Measurements from ENCODE around the gene SGK2. TPM values are rescaled to one million over a fixed set of nuclear protein-coding genes. Genes with fewer than 3 reads are reported as not detected.
A peak's percentile ranks its signal among the peaks of the same experiment; 100 is the strongest.

SGK2 gene
- total RNA-seq, 1 donor from 2014 or later = 2.8 TPM

DNA sequence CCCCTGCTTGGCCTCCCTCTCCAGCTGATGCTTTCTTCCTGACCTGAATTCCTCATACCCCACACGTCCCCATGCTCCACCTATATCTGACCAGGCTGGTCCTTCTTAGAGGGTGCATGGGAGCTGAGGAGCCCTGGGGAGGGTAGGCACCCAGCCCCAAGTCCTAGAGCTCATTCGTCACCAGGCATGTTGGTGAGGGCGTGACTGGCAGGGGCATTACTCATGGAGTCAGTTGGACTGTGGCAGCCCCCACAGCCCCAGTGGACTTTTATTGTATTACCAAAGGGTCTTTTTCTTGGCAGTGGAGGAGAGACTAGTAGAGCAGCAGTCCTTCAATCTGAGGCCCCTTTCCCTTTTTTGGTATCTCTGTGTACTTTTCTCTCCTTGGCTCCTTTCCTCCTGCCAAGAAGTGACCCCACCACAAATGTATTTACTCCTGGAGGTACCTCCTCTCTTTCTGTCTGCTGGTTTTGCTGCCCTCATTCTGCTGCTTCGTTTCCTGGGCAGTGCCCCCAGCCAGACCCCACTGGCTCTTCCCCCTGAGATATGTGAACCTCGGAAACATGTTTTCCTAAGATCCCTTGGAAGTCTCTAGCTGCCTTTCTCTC is 10.4 kb upstream of the SGK2 start:
- Mint-ChIP-seq H3K36me3 (peaks cover 16% of the 10 kb centered on the region), H3K4me1 (no peaks in the 10 kb centered on the region), H3K27me3 (ENCODE audit: insufficient read depth, low read depth) (peaks cover 4% of the 10 kb centered on the region), H3K9me3 (peaks cover 8% of the 10 kb centered on the region), H3K27ac (no peak overlapping the region), H3K4me3 (peak overlapping the region; percentile 10)
- Histone ChIP-seq H3K27ac (no peak overlapping the region), H2AFZ (replicated peaks) (no peak overlapping the region), H3K79me2 (ENCODE audit: low read depth) (no peaks in the 10 kb centered on the region), H3K4me2 (no peak overlapping the region), H3K4me3 (no peak overlapping the region), H3K27me3 (no peaks in the 10 kb centered on the region), H3K9ac (no peak overlapping the region), H4K20me1 (ENCODE audit: low read depth) (no peaks in the 10 kb centered on the region), H3K9me3 (ENCODE audit: low read depth) (no peaks in the 10 kb centered on the region), H3K4me1 (no peaks in the 10 kb centered on the region), H3F3A (ENCODE audit: low read depth) (no peaks in the 10 kb centered on the region), H3K36me3 (no peaks in the 10 kb centered on the region)
- TF ChIP-seq EZH2 (IDR thresholded peaks at IDR 0.05) (no peak), EZH2phosphoT487 (IDR thresholded peaks at IDR 0.05) (no peak)
- TF ChIP-seq, protein P1, sequence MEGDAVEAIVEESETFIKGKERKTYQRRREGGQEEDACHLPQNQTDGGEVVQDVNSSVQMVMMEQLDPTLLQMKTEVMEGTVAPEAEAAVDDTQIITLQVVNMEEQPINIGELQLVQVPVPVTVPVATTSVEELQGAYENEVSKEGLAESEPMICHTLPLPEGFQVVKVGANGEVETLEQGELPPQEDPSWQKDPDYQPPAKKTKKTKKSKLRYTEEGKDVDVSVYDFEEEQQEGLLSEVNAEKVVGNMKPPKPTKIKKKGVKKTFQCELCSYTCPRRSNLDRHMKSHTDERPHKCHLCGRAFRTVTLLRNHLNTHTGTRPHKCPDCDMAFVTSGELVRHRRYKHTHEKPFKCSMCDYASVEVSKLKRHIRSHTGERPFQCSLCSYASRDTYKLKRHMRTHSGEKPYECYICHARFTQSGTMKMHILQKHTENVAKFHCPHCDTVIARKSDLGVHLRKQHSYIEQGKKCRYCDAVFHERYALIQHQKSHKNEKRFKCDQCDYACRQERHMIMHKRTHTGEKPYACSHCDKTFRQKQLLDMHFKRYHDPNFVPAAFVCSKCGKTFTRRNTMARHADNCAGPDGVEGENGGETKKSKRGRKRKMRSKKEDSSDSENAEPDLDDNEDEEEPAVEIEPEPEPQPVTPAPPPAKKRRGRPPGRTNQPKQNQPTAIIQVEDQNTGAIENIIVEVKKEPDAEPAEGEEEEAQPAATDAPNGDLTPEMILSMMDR (IDR thresholded peaks at IDR 0.05) = no peak
- DNase-seq (ENCODE audit: low spot score) = no peak

- Histone ChIP-seq H3K4me1 (no peaks in the 10 kb centered on the region), H3F3A (ENCODE audit: low read depth) (no peaks in the 10 kb centered on the region), H3K9me3 (ENCODE audit: low read depth) (no peaks in the 10 kb centered on the region), H3K9ac (no peak overlapping the region), H3K36me3 (no peaks in the 10 kb centered on the region), H3K4me2 (no peak overlapping the region), H2AFZ (replicated peaks) (no peak overlapping the region), H4K20me1 (ENCODE audit: low read depth) (no peaks in the 10 kb centered on the region), H3K4me3 (no peak overlapping the region), H3K27ac (no peak overlapping the region), H3K27me3 (no peaks in the 10 kb centered on the region), H3K79me2 (ENCODE audit: low read depth) (no peaks in the 10 kb centered on the region)
- peaks cover 4% of the 10 kb centered on the region for H3K27me3 Mint-ChIP-seq (ENCODE audit: insufficient read depth, low read depth)
- H3K36me3 Mint-ChIP-seq = peaks cover 14% of the 10 kb centered on the region
- H3K4me1 Mint-ChIP-seq = no peaks in the 10 kb centered on the region
- H3K27ac Mint-ChIP-seq = no peak overlapping the region
- H3K9me3 Mint-ChIP-seq = peaks cover 8% of the 10 kb centered on the region
- no peak overlapping the region for H3K4me3 Mint-ChIP-seq
- no peak for DNase-seq (ENCODE audit: low spot score)
- no peak for TF ChIP-seq EZH2 (IDR thresholded peaks at IDR 0.05)
- TF ChIP-seq, protein P1 (IDR thresholded peaks at IDR 0.05) = no peak
- TF ChIP-seq EZH2phosphoT487 (IDR thresholded peaks at IDR 0.05) = no peak
Measured at GRCh38 chr20:43549416-43550065, 9.3 kb upstream of the SGK2 start.

DNA sequence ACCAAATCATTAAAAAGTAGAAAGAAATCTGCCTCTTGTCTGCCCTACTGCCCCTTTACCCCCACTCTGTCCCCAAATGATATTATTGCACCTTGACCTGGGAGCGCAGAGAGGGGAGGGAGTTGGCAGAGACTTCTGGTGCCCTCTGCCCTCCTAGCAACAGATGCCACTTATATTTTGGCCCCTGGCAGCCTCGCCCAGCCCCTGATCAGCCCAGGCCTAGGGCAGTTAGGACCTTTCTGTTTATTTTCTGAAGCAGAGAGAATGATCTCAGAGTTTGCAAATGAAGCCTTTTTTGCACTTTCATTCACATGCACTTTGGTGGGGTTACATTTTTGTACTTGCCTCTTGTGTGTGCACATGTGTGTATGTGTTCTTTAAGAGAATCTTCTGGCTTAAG is 8.4 kb upstream of the SGK2 start:
- H3K4me1 Mint-ChIP-seq = no peaks in the 10 kb centered on the region
- no peaks in the 10 kb centered on the region for H3K4me1 ChIP-seq
- no peak overlapping the region for H3K4me3 Mint-ChIP-seq
- H3K27ac ChIP-seq = no peak overlapping the region
- H3K9ac ChIP-seq = no peak overlapping the region
- H3K9me3 ChIP-seq (ENCODE audit: low read depth) = no peaks in the 10 kb centered on the region
- no peak overlapping the region for H2AFZ ChIP-seq (replicated peaks)
- no peak overlapping the region for H3K4me2 ChIP-seq
- no peaks in the 10 kb centered on the region for H3F3A ChIP-seq (ENCODE audit: low read depth)
- H3K27me3 ChIP-seq = no peaks in the 10 kb centered on the region
- no peaks in the 10 kb centered on the region for H3K79me2 ChIP-seq (ENCODE audit: low read depth)
- DNase-seq (ENCODE audit: low spot score) = no peak
- H4K20me1 ChIP-seq (ENCODE audit: low read depth) = no peaks in the 10 kb centered on the region
- no peaks in the 10 kb centered on the region for H3K36me3 ChIP-seq
- peaks cover 8% of the 10 kb centered on the region for H3K9me3 Mint-ChIP-seq
- H3K27me3 Mint-ChIP-seq (ENCODE audit: insufficient read depth, low read depth) = peaks cover 4% of the 10 kb centered on the region
- no peak for TF ChIP-seq EZH2phosphoT487 (IDR thresholded peaks at IDR 0.05)
- TF ChIP-seq, protein P1 (IDR thresholded peaks at IDR 0.05) = no peak
- TF ChIP-seq EZH2 (IDR thresholded peaks at IDR 0.05) = no peak
- H3K27ac Mint-ChIP-seq = no peak overlapping the region
- H3K4me3 ChIP-seq = no peak overlapping the region
- H3K36me3 Mint-ChIP-seq = peaks cover 12% of the 10 kb centered on the region
